HG02885 (cell line): ENCODE data around the gene MLLT6.

Experiments used
- ATAC-seq: cut with Tn5 transposase; IDR thresholded peaks from one replicate; pipeline ENCODE4 v1.9.1; 2021; ENCODE audit warnings: mild to moderate bottlenecking; ENCODE audit not compliant: unreplicated experiment, poor library complexity

The MLLT6 gene

GRCh38 chr17:38704606-38705522 is at the start of gene MLLT6:
MLLT6 (plus strand) TSS chr17:38705273; CDS start chr17:38705633, 360 bp downstream.
- no peak for ATAC-seq

GRCh38 chr17:38656959-38657823 is 47.9 kb upstream of the MLLT6 start:
- ATAC-seq: no peak

- no peak for ATAC-seq
Observed at GRCh38 chr17:38657824-38658740, 47.0 kb upstream of the MLLT6 start.

- ATAC-seq: no peak
Observed at GRCh38 chr17:38658741-38659345, 46.2 kb upstream of the MLLT6 start.

- ATAC-seq: no peak
Observed at GRCh38 chr17:38659415-38659814, 45.7 kb upstream of the MLLT6 start.

- no peak for ATAC-seq
Observed at GRCh38 chr17:38660097-38661025, 44.7 kb upstream of the MLLT6 start.

GRCh38 chr17:38663125-38663751 is 41.8 kb upstream of the MLLT6 start:
- no peak for ATAC-seq

GRCh38 chr17:38663964-38664644 is 41.0 kb upstream of the MLLT6 start:
- ATAC-seq: no peak

- ATAC-seq: no peak
Observed at GRCh38 chr17:38667099-38667786, 37.8 kb upstream of the MLLT6 start.

- ATAC-seq: no peak
Observed at GRCh38 chr17:38667787-38668122, 37.3 kb upstream of the MLLT6 start.

GRCh38 chr17:38669520-38669919 is 35.6 kb upstream of the MLLT6 start:
- no peak for ATAC-seq

GRCh38 chr17:38671939-38672720 is 32.9 kb upstream of the MLLT6 start:
- no peak for ATAC-seq

- ATAC-seq: no peak
Observed at GRCh38 chr17:38672788-38673706, 32.0 kb upstream of the MLLT6 start.

- peak; percentile 15 for ATAC-seq
Observed at GRCh38 chr17:38673707-38674013, 31.4 kb upstream of the MLLT6 start.

GRCh38 chr17:38674014-38674748 is 30.9 kb upstream of the MLLT6 start:
- peak; percentile 25 for ATAC-seq
